ENCODE data around the gene KLK8. TPM values are rescaled to one million over a fixed set of nuclear protein-coding genes. Genes with fewer than 3 reads are reported as not detected.

KLK8 gene
- total RNA-seq, 2 donors from 2014 or later: not detected

DNA sequence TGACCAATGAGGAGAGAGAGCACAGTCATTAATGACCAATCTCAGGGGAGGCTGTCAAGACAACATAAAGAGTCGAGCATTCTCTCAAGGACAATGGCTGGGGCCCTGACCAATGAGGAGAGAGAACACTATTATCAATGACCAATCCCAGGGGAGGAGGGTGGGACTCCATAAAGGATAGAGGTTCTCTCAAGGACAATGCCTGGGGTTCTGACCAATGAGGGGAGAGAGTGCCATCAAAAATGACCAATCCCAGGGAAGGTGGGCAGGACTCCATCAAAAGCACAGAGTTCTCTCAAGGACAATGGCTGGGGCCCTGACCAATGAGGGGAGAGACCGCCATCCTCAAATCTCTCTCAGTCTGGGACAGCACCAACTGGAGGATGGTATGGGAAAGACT is 28.3 kb upstream of the KLK8 start:
- H3K27me3 ChIP-seq: peaks cover 7% of the 10 kb centered on the region
- no peaks in the 10 kb centered on the region for H3K36me3 ChIP-seq
- no peaks in the 10 kb centered on the region for H3K4me1 ChIP-seq
- TF ChIP-seq, protein P1, sequence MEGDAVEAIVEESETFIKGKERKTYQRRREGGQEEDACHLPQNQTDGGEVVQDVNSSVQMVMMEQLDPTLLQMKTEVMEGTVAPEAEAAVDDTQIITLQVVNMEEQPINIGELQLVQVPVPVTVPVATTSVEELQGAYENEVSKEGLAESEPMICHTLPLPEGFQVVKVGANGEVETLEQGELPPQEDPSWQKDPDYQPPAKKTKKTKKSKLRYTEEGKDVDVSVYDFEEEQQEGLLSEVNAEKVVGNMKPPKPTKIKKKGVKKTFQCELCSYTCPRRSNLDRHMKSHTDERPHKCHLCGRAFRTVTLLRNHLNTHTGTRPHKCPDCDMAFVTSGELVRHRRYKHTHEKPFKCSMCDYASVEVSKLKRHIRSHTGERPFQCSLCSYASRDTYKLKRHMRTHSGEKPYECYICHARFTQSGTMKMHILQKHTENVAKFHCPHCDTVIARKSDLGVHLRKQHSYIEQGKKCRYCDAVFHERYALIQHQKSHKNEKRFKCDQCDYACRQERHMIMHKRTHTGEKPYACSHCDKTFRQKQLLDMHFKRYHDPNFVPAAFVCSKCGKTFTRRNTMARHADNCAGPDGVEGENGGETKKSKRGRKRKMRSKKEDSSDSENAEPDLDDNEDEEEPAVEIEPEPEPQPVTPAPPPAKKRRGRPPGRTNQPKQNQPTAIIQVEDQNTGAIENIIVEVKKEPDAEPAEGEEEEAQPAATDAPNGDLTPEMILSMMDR (IDR thresholded peaks at IDR 0.05): no peak
- intact Hi-C loops (cut with DNase I): loop anchor here (10.0 kb wide), 1 partner anchor 145 kb away; no protein-coding TSS in a partner anchor
- H3K9ac ChIP-seq (ENCODE audit: low read depth in 2 of 2, low read length in 2 of 2): no peak overlapping the region
- no peak overlapping the region for H3K4me3 ChIP-seq
- no peaks in the 10 kb centered on the region for H3K9me3 ChIP-seq
- no peak overlapping the region for H3K27ac ChIP-seq
- no peak for DNase-seq

DNA sequence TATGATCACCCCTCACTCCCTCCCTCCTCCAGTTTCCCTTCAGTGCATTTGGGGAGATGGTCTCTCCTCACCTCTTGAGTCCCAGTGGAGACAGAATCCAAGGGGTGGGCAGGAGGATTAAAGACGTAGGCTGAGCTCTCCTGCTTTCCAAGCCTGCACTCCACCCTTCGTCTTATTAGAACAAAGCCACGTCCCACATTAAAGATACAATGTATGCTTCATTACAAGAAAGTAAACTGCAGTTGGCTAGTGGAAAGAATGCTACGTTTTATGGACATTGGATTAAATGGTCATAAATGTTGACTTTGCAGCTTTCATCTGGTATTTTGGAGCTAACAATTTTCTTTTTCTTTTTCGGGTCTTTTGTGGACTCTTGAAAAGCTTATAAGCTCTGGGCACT is 26.5 kb upstream of the KLK8 start:
- Histone ChIP-seq H3K27me3 (peaks cover 7% of the 10 kb centered on the region), H3K9ac (ENCODE audit: low read depth in 2 of 2, low read length in 2 of 2) (no peak overlapping the region), H3K4me1 (no peaks in the 10 kb centered on the region), H3K4me3 (no peak overlapping the region), H3K36me3 (no peaks in the 10 kb centered on the region), H3K27ac (no peak overlapping the region), H3K9me3 (no peaks in the 10 kb centered on the region)
- TF ChIP-seq, protein P1 (IDR thresholded peaks at IDR 0.05): no peak
- DNase-seq: no peak
- intact Hi-C loops (cut with DNase I): loop anchor here (10.0 kb wide), 1 partner anchor 147 kb away; no protein-coding TSS in a partner anchor

DNA sequence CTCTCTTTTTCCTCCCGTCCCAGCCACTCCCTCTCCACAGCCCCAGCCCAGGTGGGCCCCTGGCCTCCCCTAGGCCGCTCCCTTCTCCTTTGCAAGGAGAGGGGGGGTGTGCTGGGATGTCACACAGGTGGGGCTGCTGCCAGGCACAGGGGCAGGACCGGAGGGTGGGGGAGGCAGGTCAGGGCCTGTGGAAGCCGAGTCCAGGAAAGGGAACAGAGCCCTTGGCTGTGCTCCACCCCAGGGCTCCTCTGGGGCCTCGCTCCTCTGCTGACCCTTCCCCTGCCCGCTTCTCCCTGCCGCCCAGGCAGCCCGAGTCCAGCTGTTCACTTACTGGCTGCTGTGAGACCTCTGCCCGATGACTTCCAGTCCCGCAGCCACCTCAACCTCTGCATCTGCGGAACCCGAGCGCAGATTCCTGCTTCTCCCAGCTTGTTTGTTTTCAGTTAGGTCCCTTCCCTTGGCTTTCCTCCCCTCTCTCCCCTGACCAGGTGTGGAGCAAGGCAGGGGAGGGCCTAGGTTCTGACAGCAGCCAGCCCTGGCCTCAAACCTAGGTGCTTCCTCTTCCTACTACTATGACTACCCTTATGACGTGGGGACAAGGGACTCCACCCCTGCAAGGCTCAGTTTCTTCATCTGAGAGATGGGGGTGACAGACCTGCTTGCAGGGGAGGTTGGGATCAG is 25.9 kb upstream of the KLK8 start:
- H3K27ac ChIP-seq: no peak overlapping the region
- intact Hi-C loops (cut with DNase I): loop anchor here (10.0 kb wide), 1 partner anchor 148 kb away; no protein-coding TSS in a partner anchor
- no peaks in the 10 kb centered on the region for H3K9me3 ChIP-seq
- no peak overlapping the region for H3K4me3 ChIP-seq
- DNase-seq: no peak
- peaks cover 7% of the 10 kb centered on the region for H3K27me3 ChIP-seq
- no peaks in the 10 kb centered on the region for H3K4me1 ChIP-seq
- TF ChIP-seq, protein P1 (IDR thresholded peaks at IDR 0.05): no peak
- no peaks in the 10 kb centered on the region for H3K36me3 ChIP-seq
- no peak overlapping the region for H3K9ac ChIP-seq (ENCODE audit: low read depth in 2 of 2, low read length in 2 of 2)

DNA sequence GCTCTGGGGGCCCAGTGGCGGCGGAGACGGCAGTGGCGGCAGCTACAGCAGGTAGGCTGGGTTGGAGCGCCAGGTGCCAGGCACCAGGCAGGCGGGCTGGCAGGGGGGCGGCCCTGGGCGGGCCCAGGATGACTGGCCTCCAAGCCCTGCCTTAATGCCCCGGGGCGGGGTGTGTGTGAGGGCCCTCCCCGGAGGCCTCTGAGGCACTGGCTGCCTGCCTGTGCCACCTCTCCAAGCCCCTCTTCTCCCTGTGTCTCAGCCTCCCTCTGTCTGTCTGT is 25.1 kb upstream of the KLK8 start, which contains the start of gene KLK11:
Gene KLK11, minus strand, starts transcription at position 63 of the 278 bp plus-strand sequence. CDS start 985 bp downstream, outside the sequence.
- H3K27ac ChIP-seq: no peak within 1 kb of the TSS
- H3K9me3 ChIP-seq: no peaks in the 10 kb centered on the region
- H3K4me3 ChIP-seq: no peak within 1 kb of the TSS
- no peaks in the 10 kb centered on the region for H3K36me3 ChIP-seq
- H3K27me3 ChIP-seq: peaks cover 7% of the 10 kb centered on the region
- H3K4me1 ChIP-seq: no peaks in the 10 kb centered on the region
- no peak within 1 kb of the TSS for H3K9ac ChIP-seq (ENCODE audit: low read depth in 2 of 2, low read length in 2 of 2)
- intact Hi-C loops (cut with DNase I): loop anchor here (10.0 kb wide), 1 partner anchor 148 kb away; no protein-coding TSS in a partner anchor
- no peak for DNase-seq
- TF ChIP-seq, protein P1 (IDR thresholded peaks at IDR 0.05): no peak

DNA sequence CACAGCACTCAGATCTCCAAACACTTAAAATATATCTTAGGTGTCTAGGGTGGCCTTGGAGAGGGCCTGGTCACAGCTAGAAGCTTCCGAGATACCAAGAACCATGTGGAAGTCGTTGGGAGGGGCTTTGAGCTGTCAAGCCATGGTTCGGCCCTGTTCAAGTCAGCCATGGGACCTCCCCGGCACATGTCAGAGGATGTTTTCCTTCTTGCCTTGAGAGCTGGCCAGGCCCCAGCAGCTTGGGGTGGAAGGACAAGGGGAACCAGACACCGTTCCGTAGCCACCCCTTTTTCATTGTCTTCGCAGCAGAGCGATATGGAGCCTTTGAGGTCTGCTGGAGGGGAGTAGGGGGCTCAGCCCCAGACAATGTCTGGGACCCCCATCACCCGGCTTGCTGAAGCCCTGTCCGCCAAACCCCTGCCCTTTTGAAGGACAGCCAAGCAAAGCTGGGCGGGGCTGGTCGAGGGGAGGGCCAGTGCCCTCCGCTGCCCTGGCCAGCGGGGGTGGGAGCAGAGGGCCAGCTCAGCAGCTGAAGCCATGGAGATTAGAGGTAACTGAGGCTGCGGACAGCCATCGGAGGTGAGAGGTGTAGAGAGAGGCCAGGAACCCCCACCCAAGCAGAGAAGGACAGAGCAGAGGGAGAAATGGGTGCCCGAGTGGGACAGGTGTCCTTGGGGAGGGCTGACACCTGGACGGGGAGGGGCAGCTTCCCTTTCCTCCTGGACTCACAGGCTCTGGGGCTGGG is 24.6 kb upstream of the KLK8 start:
- H3K27me3 ChIP-seq: peaks cover 7% of the 10 kb centered on the region
- H3K4me1 ChIP-seq: no peaks in the 10 kb centered on the region
- no peak overlapping the region for H3K9ac ChIP-seq (ENCODE audit: low read depth in 2 of 2, low read length in 2 of 2)
- DNase-seq: no peak
- H3K36me3 ChIP-seq: no peaks in the 10 kb centered on the region
- no peaks in the 10 kb centered on the region for H3K9me3 ChIP-seq
- TF ChIP-seq, protein P1 (IDR thresholded peaks at IDR 0.05): no peak
- H3K27ac ChIP-seq: no peak overlapping the region
- intact Hi-C loops (cut with DNase I): loop anchor here (10.0 kb wide), 1 partner anchor 149 kb away; no protein-coding TSS in a partner anchor
- no peak overlapping the region for H3K4me3 ChIP-seq
